Endodermal cell (in vitro differentiated cells): ENCODE measurements around the gene CCDC88C. TPM values are rescaled to one million over a fixed set of nuclear protein-coding genes. Genes with fewer than 3 reads are reported as not detected.

Source experiments
- DNase-seq: peaks from one replicate; pipeline ENCODE4 v3.0.0-alpha.2; 2017
- H3K27ac ChIP-seq: 2 replicates; pipeline ENCODE4 v1.5.1; 2013; ENCODE audit warnings: mild to moderate bottlenecking, low read depth, low read length, moderate library complexity
- H3K27me3 ChIP-seq: 2 replicates; pipeline ENCODE4 v1.6.1; 2013; ENCODE audit warnings: mild to moderate bottlenecking, low read length, moderate library complexity; ENCODE audit not compliant: insufficient read depth, control insufficient read depth, poor library complexity, severe bottlenecking
- H3K36me3 ChIP-seq: 2 replicates; pipeline ENCODE4 v1.7.0; 2013; ENCODE audit warnings: mild to moderate bottlenecking, low read length, moderate library complexity; ENCODE audit not compliant: control insufficient read depth, insufficient read depth
- H3K4me1 ChIP-seq: one replicate; pipeline ENCODE4 v1.7.0; 2013; ENCODE audit warnings: low read length; ENCODE audit not compliant: control insufficient read depth, insufficient read depth
- H3K4me3 ChIP-seq: 2 replicates; pipeline ENCODE4 v1.5.1; 2013; ENCODE audit warnings: mild to moderate bottlenecking, low read length, moderate library complexity
- H3K9ac ChIP-seq: 2 replicates; pipeline ENCODE4 v1.6.1; 2013; ENCODE audit warnings: mild to moderate bottlenecking, low read length, moderate library complexity; ENCODE audit not compliant: poor library complexity, severe bottlenecking; ENCODE audit errors: extremely low read depth
- H3K9me3 ChIP-seq: 2 replicates; pipeline ENCODE4 v1.6.1; 2013; ENCODE audit warnings: mild to moderate bottlenecking, low read length, moderate library complexity; ENCODE audit not compliant: control insufficient read depth
- H3K27ac Mint-ChIP-seq: 2 replicates; pipeline ENCODE4 v1.8.0; 2020; ENCODE audit warnings: mixed read lengths
- H3K27me3 Mint-ChIP-seq: 2 replicates; pipeline ENCODE4 v1.8.0; 2021; ENCODE audit warnings: mild to moderate bottlenecking, mixed read lengths; ENCODE audit not compliant: insufficient read depth
- H3K36me3 Mint-ChIP-seq: 2 replicates; pipeline ENCODE4 v1.8.0; 2020; ENCODE audit warnings: low read depth, mixed read lengths
- H3K4me1 Mint-ChIP-seq: 2 replicates; pipeline ENCODE4 v1.8.0; 2020; ENCODE audit warnings: mixed read lengths
- H3K4me3 Mint-ChIP-seq: 2 replicates; pipeline ENCODE4 v1.8.0; 2020; ENCODE audit warnings: mild to moderate bottlenecking, moderate library complexity, mixed read lengths
- H3K9me3 Mint-ChIP-seq: 2 replicates; pipeline ENCODE4 v1.8.0; 2020; ENCODE audit warnings: mild to moderate bottlenecking, mixed read lengths
- CTCF ChIP-seq: fragments of 200-600 bp; sonication (generic); conservative IDR thresholded peaks from 2 replicates; pipeline ENCODE4 v1.5.0; 2021; ENCODE audit warnings: antibody characterized with exemption, mild to moderate bottlenecking
- WGBS, 2 experiments: methylation state at CpG; one replicate each; pipeline versions ENCODE4 v1.1.5 to v1.1.7; 2013; ENCODE audit warnings: missing lambda C conversion rate in 2 of 2, mixed read lengths in 1 of 2; ENCODE audit not compliant: insufficient coverage in 1 of 2, insufficient read length in 1 of 2; 5-methylcytosine and 5-hydroxymethylcytosine counted together
- total RNA-seq, 2 donors: library from RNA; stranded (reverse); fragmentation: NEBNext Ultra II Directional in 1 of 2; extraction: Animal tissue kit (Norgen Biotek cat#: 25700) in 1 of 2; gene quantifications; 2 replicates in 1 of 2; 3 replicates in 1 of 2; pipeline ENCODE4 v1.2.1, GENCODE V29; 2021

Gene CCDC88C
- total RNA-seq, 2 donors from 2014 or later: 50.0 to 50.5 TPM

- no peak overlapping the region for H3K27ac ChIP-seq
- Mint-ChIP-seq H3K36me3 (peaks cover 22% of the 10 kb centered on the region), H3K4me3 (no peak overlapping the region), H3K27me3 (no peaks in the 10 kb centered on the region), H3K4me1 (no peaks in the 10 kb centered on the region), H3K27ac (no peak overlapping the region), H3K9me3 (no peaks in the 10 kb centered on the region)
- H3K9me3 ChIP-seq: no peaks in the 10 kb centered on the region
- no peak for TF ChIP-seq CTCF
- H3K4me1 ChIP-seq: no peaks in the 10 kb centered on the region
- no peak overlapping the region for H3K9ac ChIP-seq
- no peak overlapping the region for H3K4me3 ChIP-seq
- no peaks in the 10 kb centered on the region for H3K27me3 ChIP-seq
- whole genome bisulfite sequencing, 2 experiments: 81 to 97% methylated on average over 2 to 3 of the region's 3 CpGs
- DNase-seq: no peak
- H3K36me3 ChIP-seq: peaks cover 23% of the 10 kb centered on the region
These were observed 84.0 kb downstream of the CCDC88C start for GRCh38 chr14:91333650-91334039.

GRCh38 chr14:91332986-91333649 lies 84.5 kb downstream of the CCDC88C start:
- H3K27me3 ChIP-seq: no peaks in the 10 kb centered on the region
- H3K36me3 ChIP-seq: peaks cover 20% of the 10 kb centered on the region
- no peak for DNase-seq
- 89 to 97% methylated on average over 12 to 17 of the region's 17 CpGs for WGBS, 2 experiments
- Mint-ChIP-seq H3K27me3 (no peaks in the 10 kb centered on the region), H3K9me3 (no peaks in the 10 kb centered on the region), H3K27ac (no peak overlapping the region), H3K36me3 (peaks cover 18% of the 10 kb centered on the region), H3K4me1 (no peaks in the 10 kb centered on the region), H3K4me3 (no peak overlapping the region)
- no peaks in the 10 kb centered on the region for H3K4me1 ChIP-seq
- no peaks in the 10 kb centered on the region for H3K9me3 ChIP-seq
- TF ChIP-seq CTCF: no peak
- H3K4me3 ChIP-seq: no peak overlapping the region
- no peak overlapping the region for H3K9ac ChIP-seq
- no peak overlapping the region for H3K27ac ChIP-seq

- Mint-ChIP-seq H3K9me3 (no peaks in the 10 kb centered on the region), H3K4me3 (no peak overlapping the region), H3K27ac (peak overlapping the region; percentile 60), H3K4me1 (no peaks in the 10 kb centered on the region), H3K36me3 (peaks cover 16% of the 10 kb centered on the region), H3K27me3 (no peaks in the 10 kb centered on the region)
- Histone ChIP-seq H3K36me3 (peaks cover 13% of the 10 kb centered on the region), H3K4me3 (no peak overlapping the region), H3K27ac (no peak overlapping the region), H3K9ac (no peak overlapping the region), H3K27me3 (no peaks in the 10 kb centered on the region), H3K9me3 (no peaks in the 10 kb centered on the region), H3K4me1 (no peaks in the 10 kb centered on the region)
- TF ChIP-seq CTCF: no peak
- 88 to 92% methylated on average over 17 to 19 of the region's 19 CpGs for WGBS, 2 experiments
- no peak for DNase-seq
These were observed 85.2 kb downstream of the CCDC88C start for GRCh38 chr14:91332171-91332985.
